ENCODE data around the gene IL19.

GRCh38 chr1:206723462-206723804, 47.1 kb upstream of the IL19 start:
- TF ChIP-seq, protein P1, sequence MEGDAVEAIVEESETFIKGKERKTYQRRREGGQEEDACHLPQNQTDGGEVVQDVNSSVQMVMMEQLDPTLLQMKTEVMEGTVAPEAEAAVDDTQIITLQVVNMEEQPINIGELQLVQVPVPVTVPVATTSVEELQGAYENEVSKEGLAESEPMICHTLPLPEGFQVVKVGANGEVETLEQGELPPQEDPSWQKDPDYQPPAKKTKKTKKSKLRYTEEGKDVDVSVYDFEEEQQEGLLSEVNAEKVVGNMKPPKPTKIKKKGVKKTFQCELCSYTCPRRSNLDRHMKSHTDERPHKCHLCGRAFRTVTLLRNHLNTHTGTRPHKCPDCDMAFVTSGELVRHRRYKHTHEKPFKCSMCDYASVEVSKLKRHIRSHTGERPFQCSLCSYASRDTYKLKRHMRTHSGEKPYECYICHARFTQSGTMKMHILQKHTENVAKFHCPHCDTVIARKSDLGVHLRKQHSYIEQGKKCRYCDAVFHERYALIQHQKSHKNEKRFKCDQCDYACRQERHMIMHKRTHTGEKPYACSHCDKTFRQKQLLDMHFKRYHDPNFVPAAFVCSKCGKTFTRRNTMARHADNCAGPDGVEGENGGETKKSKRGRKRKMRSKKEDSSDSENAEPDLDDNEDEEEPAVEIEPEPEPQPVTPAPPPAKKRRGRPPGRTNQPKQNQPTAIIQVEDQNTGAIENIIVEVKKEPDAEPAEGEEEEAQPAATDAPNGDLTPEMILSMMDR (IDR thresholded peaks at IDR 0.05) = no peak
- TF ChIP-seq POLR2A (IDR thresholded peaks at IDR 0.05; ENCODE audit: low read depth) (no peak), EP300 (IDR thresholded peaks at IDR 0.05) (no peak)

Data from esophagus muscularis mucosa (tissue), 4 donors.